Activated naive CD8-positive, alpha-beta T cell treated with anti-CD3 and anti-CD28 coated beads, Interleukin-2, amount 50 U/mL, for 16 hours (primary cell): ENCODE measurements around the gene SDF4.

Experiments
- DNase-seq: peaks from one replicate; pipeline ENCODE4 v3.0.0-alpha.2; 2020; ENCODE audit warnings: low read depth, low spot score

SDF4 gene

GRCh38 chr1:1228187-1228586 lies 3.6 kb downstream of the SDF4 start:
- DNase-seq = no peak

- no peak for DNase-seq
Observed at GRCh38 chr1:1227386-1227785, 4.4 kb downstream of the SDF4 start.

GRCh38 chr1:1226566-1227362 lies 5.0 kb downstream of the SDF4 start:
- DNase-seq = no peak

- no peak for DNase-seq
Observed at GRCh38 chr1:1225913-1226312, 5.9 kb downstream of the SDF4 start.

GRCh38 chr1:1225238-1225845 lies 6.5 kb downstream of the SDF4 start:
- no peak for DNase-seq

- no peak for DNase-seq
Observed at GRCh38 chr1:1223891-1224290, 7.9 kb downstream of the SDF4 start.

- no peak for DNase-seq
Observed at GRCh38 chr1:1223321-1223720, 8.5 kb downstream of the SDF4 start.

- DNase-seq = no peak
Observed at GRCh38 chr1:1222575-1223225, 9.1 kb downstream of the SDF4 start.

- no peak for DNase-seq
Observed at GRCh38 chr1:1221887-1222574, 9.8 kb downstream of the SDF4 start.

- no peak for DNase-seq
Observed at GRCh38 chr1:1220197-1220596, 11.6 kb downstream of the SDF4 start.

- DNase-seq = no peak
Observed at GRCh38 chr1:1219341-1219740, 12.5 kb downstream of the SDF4 start.

- no peak for DNase-seq
Observed at GRCh38 chr1:1218524-1219200, 13.1 kb downstream of the SDF4 start.

GRCh38 chr1:1217621-1218523 lies 13.9 kb downstream of the SDF4 start:
- no peak for DNase-seq

GRCh38 chr1:1216770-1217620 lies 14.8 kb downstream of the SDF4 start:
- no peak for DNase-seq

GRCh38 chr1:1215881-1216605 lies 15.8 kb downstream of the SDF4 start:
- DNase-seq = no peak

GRCh38 chr1:1215080-1215676 lies 16.6 kb downstream of the SDF4 start:
- DNase-seq = no peak

GRCh38 chr1:1213345-1214265 lies 18.2 kb downstream of the SDF4 start, which contains the start of gene TNFRSF4:
TNFRSF4 (minus strand) TSS chr1:1214153; CDS start chr1:1214127, 26 bp downstream.
- DNase-seq = no peak
